Measurements from ENCODE around the gene CRELD2. TPM values are rescaled to one million over a fixed set of nuclear protein-coding genes. Genes with fewer than 3 reads are reported as not detected.

CRELD2 gene
- total and polyA plus RNA-seq, 7 donors: 8.8 to 14.1 (median 11.6) TPM

DNA sequence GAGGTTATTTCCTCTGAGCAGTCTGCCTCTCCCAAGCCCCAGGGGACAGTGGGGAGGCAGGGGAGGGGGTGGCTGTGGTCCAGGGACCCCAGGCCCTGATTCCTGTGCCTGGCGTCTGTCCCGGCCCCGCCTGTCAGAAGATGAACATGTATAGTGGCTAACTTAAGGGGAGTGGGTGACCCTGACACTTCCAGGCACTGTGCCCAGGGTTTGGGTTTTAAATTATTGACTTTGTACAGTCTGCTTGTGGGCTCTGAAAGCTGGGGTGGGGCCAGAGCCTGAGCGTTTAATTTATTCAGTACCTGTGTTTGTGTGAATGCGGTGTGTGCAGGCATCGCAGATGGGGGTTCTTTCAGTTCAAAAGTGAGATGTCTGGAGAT lies 45.2 kb downstream of the CRELD2 start:
- Histone ChIP-seq H3K27me3 (ENCODE audit: insufficient read depth in 3 of 3, low read length in 2 of 3) (no peaks in the 10 kb centered on the region), H3K4me1 (peaks cover 63% of the 10 kb centered on the region), H3K4me3 (peak overlapping the region; percentile 86), H3K27ac (peak overlapping the region; percentile 97), H3K36me3 (ENCODE audit: insufficient read depth in 1 of 2, low read depth in 1 of 2) (peaks cover 9 to 23% of the 10 kb centered on the region in 2 donors), H3K9me3 (no peaks in the 10 kb centered on the region)
- WGBS, 3 donors: 58 to 78% (median 73%) methylated on average over 6 of the region's 6 CpGs
- TF ChIP-seq, protein P1, sequence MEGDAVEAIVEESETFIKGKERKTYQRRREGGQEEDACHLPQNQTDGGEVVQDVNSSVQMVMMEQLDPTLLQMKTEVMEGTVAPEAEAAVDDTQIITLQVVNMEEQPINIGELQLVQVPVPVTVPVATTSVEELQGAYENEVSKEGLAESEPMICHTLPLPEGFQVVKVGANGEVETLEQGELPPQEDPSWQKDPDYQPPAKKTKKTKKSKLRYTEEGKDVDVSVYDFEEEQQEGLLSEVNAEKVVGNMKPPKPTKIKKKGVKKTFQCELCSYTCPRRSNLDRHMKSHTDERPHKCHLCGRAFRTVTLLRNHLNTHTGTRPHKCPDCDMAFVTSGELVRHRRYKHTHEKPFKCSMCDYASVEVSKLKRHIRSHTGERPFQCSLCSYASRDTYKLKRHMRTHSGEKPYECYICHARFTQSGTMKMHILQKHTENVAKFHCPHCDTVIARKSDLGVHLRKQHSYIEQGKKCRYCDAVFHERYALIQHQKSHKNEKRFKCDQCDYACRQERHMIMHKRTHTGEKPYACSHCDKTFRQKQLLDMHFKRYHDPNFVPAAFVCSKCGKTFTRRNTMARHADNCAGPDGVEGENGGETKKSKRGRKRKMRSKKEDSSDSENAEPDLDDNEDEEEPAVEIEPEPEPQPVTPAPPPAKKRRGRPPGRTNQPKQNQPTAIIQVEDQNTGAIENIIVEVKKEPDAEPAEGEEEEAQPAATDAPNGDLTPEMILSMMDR (IDR thresholded peaks at IDR 0.05): no peak
- ATAC-seq: no peak
- intact Hi-C loops (cut with DNase I): no loop called here
- DNase-seq: peak in 1 of 2 donors; percentile 56

DNA sequence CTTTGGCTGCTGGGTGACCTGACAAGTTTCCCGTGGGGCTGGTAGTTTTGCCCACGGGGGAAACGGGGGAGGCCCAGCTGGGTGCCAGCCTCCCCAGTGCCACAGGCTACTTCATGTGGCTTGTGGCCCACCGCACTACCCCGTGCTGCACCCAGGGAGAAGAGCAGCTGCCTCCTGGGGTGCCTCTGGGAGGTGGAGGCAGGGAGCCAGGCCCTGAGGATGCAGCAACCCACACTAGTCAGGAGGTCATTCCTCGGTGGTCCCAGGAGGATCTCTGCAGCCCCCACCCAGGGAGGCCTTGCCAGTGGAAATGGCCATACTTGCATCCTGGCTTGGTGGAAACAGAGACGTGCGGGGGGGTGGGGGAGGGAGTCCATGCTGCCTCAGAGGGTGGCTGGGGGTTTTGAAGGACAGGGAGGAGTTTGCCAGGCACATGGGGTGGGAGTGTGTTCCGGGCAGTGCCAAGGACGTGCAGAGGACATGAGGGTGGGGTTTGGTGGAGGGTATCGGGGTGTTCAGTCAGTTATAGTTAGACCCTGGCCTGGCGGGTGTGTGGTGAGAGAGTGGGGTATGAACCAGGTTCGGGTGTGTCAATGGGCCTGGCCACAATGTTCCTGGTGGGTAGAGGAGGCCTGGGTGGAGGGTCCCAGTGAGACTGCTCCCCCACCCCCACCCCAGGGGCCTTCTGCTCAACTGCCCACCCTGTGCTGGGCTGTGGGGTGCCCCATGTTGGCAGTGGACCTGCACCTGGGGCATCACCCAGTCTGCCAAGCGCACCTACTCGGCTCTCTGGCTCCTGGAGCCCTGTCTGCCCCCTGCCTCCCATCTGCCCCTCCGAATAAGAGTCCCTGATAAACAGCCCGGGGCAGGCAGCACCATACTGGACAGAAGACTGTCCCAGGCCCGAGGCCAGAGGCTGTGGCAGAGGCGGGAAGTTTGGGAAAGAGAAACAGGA lies 46.0 kb downstream of the CRELD2 start:
- TF ChIP-seq, protein P1 (IDR thresholded peaks at IDR 0.05): no peak
- no peaks in the 10 kb centered on the region for H3K9me3 ChIP-seq
- H3K27me3 ChIP-seq (ENCODE audit: insufficient read depth in 3 of 3, low read length in 2 of 3): no peaks in the 10 kb centered on the region
- peak overlapping the region; percentile 97 for H3K27ac ChIP-seq
- peak overlapping the region; percentile 86 for H3K4me3 ChIP-seq
- no peak for ATAC-seq
- peaks cover 67% of the 10 kb centered on the region for H3K4me1 ChIP-seq
- peak; percentile 25 to 52 for DNase-seq
- intact Hi-C loops (cut with DNase I): no loop called here
- H3K36me3 ChIP-seq (ENCODE audit: insufficient read depth in 1 of 2, low read depth in 1 of 2): peaks cover 9 to 23% of the 10 kb centered on the region in 2 donors
- WGBS, 3 donors: 58 to 67% (median 64%) methylated on average over 19 of the region's 19 CpGs

DNA sequence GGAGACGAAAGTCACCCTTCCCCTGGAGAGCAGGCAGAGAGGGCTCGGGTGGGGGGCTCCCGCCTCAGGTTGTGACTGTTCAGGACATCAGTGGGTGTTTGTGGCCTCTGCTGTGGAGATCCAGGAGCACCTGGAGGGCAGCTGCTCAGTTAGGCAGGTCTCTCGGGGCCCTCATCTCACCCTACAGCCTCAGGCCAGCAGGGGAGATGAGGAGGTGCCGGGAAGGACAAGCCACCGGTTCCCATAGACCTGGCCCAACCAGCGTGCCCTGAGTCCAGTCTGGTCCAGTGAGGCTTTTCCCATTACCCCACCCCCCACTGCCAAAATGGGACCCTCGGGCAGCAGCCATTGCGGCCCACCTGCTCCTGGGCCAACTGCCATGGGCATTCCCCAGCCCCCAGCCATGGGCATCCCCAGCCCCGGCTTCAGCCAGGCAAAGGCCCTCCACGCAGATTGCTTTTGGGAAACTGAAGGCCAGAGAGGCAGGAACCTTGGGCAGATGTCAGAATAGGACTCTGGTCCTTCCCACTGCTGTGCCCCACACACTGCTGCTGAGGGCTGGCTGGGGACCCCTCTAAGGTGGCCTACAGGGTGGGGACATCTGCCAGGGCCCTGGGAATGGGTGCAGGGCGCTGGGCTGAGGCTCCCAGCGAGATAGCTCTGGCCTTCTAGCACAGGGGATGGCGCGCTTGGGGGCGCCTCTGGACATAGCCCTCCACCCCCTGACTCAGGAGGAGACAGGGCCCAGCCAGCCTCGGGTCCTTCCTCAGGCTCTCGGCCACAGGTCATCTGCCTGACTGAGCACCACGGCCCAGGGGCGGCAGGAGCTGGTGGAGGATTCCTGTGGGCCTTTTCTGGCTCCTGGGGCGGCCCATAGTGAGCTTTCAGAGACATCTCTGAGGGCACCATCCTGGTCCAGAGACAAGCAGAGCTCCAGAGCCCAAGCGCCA lies 46.9 kb downstream of the CRELD2 start:
- peaks cover 65% of the 10 kb centered on the region for H3K4me1 ChIP-seq
- peak overlapping the region; percentile 97 for H3K27ac ChIP-seq
- peak; percentile 22 to 55 for DNase-seq
- no peak for ATAC-seq
- WGBS, 3 donors: 80 to 83% (median 82%) methylated on average over 22 of the region's 22 CpGs
- peak overlapping the region; percentile 86 for H3K4me3 ChIP-seq
- no peaks in the 10 kb centered on the region for H3K27me3 ChIP-seq (ENCODE audit: insufficient read depth in 3 of 3, low read length in 2 of 3)
- TF ChIP-seq, protein P1 (IDR thresholded peaks at IDR 0.05): no peak
- H3K36me3 ChIP-seq (ENCODE audit: insufficient read depth in 1 of 2, low read depth in 1 of 2): peaks cover 9 to 23% of the 10 kb centered on the region in 2 donors
- intact Hi-C loops (cut with DNase I): no loop called here
- H3K9me3 ChIP-seq: no peaks in the 10 kb centered on the region

DNA sequence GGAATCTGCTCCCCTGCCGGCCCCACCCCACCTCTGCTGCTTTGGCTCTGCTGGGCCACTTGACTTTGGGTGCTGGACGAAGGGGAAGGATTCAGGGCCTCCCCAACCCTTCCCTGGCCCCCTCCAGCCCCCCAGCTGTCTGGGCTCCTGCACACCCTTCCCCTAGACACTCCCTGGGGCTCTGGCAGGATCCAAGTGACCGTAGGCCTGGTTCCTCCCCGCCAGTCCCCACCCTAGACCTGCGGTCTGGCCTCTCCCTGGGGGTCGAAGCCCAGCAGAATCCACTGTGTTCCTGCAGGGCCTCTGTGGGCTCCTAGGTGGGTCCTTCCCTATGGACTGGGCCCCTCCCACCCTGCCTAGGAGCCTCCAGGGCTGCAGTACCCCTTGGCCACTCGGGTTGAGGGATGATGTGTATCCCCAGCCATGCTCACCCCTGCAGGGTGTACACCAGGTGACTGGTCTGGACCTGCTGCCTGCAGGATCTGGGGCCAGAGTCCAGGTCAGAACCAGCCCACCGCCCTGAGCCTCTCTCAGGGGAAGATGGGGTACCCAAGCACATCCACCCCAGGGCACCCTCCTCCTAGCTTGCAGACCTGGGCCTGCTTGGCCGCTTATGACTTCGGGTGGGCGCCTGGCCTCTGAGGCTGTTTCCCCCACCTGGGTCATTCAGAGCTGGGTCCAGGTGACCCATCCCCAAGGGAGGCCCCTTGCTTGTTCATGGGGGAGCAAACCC lies 47.8 kb downstream of the CRELD2 start:
- peak; percentile 17 to 61 for DNase-seq
- H3K36me3 ChIP-seq (ENCODE audit: insufficient read depth in 1 of 2, low read depth in 1 of 2): peaks cover 9 to 23% of the 10 kb centered on the region in 2 donors
- peak overlapping the region; percentile 59 for H3K4me3 ChIP-seq
- TF ChIP-seq, protein P1 (IDR thresholded peaks at IDR 0.05): no peak
- peaks cover 68% of the 10 kb centered on the region for H3K4me1 ChIP-seq
- no peak for ATAC-seq
- no peaks in the 10 kb centered on the region for H3K27me3 ChIP-seq (ENCODE audit: insufficient read depth in 3 of 3, low read length in 2 of 3)
- 78 to 83% (median 82%) methylated on average over 11 of the region's 11 CpGs for WGBS, 3 donors
- no peaks in the 10 kb centered on the region for H3K9me3 ChIP-seq
- intact Hi-C loops (cut with DNase I): no loop called here
- peak overlapping the region; percentile 97 for H3K27ac ChIP-seq

Measured in psoas muscle (tissue), 8 donors.